Body of pancreas (tissue), 4 donors: Measurements from ENCODE around the gene FIG4. TPM values are rescaled to one million over a fixed set of nuclear protein-coding genes. Genes with fewer than 3 reads are reported as not detected.

Source experiments
- ATAC-seq: fragments of 150-250 bp; one replicate; pipeline ENCODE4 v1.9.1; 2016
- DNase-seq, 4 donors: peaks; one replicate each; pipeline ENCODE4 v3.0.0-alpha.2; 2019
- H3K27ac ChIP-seq, 4 donors: fragments of 200-600 bp; sonication (generic); 1 replicate in 3 of 4; 2 replicates in 1 of 4; pipeline versions ENCODE4 v1.5.1 to v1.6.1; 2016 to 2019; ENCODE audit warnings: mild to moderate bottlenecking in 1 of 4, mixed read lengths in 1 of 4, moderate library complexity in 1 of 4
- H3K27me3 ChIP-seq, 2 donors: fragments of 200-600 bp; sonication (generic); one replicate each; pipeline ENCODE4 v1.6.0; 2016; ENCODE audit warnings: mild to moderate bottlenecking in 1 of 2
- H3K36me3 ChIP-seq, 2 donors: fragments of 200-600 bp; sonication (generic); replicated peaks in 1 of 2; 2 replicates each; pipeline ENCODE4 v1.5.1; 2016; ENCODE audit warnings: low read depth in 2 of 2; ENCODE audit not compliant: insufficient read depth in 1 of 2
- H3K4me1 ChIP-seq: fragments of 200-600 bp; sonication (generic); one replicate; pipeline ENCODE4 v1.6.0; 2016
- H3K4me3 ChIP-seq, 2 donors: fragments of 200-600 bp; sonication (generic); 1 replicate in 1 of 2; 2 replicates in 1 of 2; pipeline ENCODE4 v1.5.1; 2016 to 2019
- H3K9me3 ChIP-seq, 3 donors: fragments of 200-600 bp; sonication (generic); 1 replicate in 2 of 3; 2 replicates in 1 of 3; pipeline ENCODE4 v1.5.1; 2016
- POLR2A ChIP-seq, 3 donors: fragments of 450-650 bp; IDR thresholded peaks; one replicate each; pipeline ENCODE4 v1.6.1; 2016; ENCODE audit warnings: antibody characterized with exemption in 3 of 3, mild to moderate bottlenecking in 2 of 3
- WGBS, 2 donors: methylation state at CpG; one replicate each; pipeline ENCODE4 v1.1.5; 2017; 5-methylcytosine and 5-hydroxymethylcytosine counted together
- intact Hi-C: fragments of 100-400 bp; cut with DNase I; formaldehyde crosslinking; loops from one replicate; pipeline ENCODE4 v1.15.1; 2023
- total RNA-seq, 2 donors: library from RNA; depleted of rRNA; stranded (reverse); fragments of >200 nt; gene quantifications; one replicate each; pipeline ENCODE4 v1.1.0, GENCODE V29; 2016
- TF ChIP-seq, protein P1 (sequence below), 7 experiments: fragments of 450-650 bp in 4 of 7; fragments of 200-600 bp in 3 of 7; sonication (generic) in 3 of 7; IDR thresholded peaks; one replicate each; pipeline ENCODE4 v1.5.1; 2016 to 2019; ENCODE audit warnings: antibody characterized with exemption in 7 of 7

FIG4 gene
- total RNA-seq, 2 donors from 2014 or later: 9.3 to 24.7 TPM

DNA sequence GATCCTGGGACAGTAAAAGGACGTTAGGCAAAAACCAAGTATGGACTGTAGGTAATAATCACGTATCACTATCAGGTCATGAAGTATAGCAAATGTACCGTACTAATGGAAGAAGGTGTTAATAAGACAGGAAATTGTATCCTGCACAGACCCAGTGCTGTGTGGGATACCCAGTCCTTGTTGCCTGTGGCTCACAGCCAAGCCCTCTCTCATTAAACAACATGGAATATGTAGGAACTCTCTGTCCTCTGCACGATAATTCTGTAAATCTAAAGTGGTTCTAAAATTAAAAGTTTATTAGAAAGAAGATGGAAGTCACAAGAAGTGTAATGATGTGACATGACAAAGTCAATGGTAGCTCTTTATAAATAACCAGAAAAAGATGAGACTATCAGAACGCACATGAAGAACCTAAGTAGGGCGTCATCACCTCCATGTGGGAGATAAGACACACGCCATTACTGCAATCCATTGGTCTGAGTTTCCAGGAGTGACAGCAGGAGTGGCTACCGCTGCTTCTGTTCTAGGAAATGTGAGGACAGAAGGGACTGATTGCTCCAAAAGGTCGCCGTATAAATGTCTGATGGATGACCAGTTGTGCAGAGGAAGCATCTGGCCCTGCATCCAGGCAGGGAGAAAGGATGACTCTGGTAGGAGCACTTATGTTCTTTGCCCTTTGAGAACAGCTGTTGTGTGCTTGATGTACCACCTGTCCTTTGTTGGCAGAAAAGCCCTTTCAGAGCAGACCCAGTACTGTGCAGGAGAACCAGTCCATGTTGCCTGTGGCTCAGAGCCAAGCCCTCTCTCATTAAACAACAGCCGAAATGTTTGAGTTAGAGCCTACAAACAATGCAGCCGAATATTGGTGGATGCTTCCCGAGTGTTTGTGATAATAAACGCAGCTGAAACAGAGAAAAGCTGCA, 125.6 kb downstream of the FIG4 start:
- no peaks in the 10 kb centered on the region for H3K9me3 ChIP-seq
- ATAC-seq (peak; percentile 27), DNase-seq (peak in 3 of 4 donors; percentile 25 to 47 (median 38))
- H3K4me1 ChIP-seq: no peaks in the 10 kb centered on the region
- no peaks in the 10 kb centered on the region for H3K27me3 ChIP-seq
- H3K36me3 ChIP-seq: no peaks in the 10 kb centered on the region
- intact Hi-C loops: no loop called here
- no peak for TF ChIP-seq POLR2A (IDR thresholded peaks at IDR 0.05)
- TF ChIP-seq, protein P1, sequence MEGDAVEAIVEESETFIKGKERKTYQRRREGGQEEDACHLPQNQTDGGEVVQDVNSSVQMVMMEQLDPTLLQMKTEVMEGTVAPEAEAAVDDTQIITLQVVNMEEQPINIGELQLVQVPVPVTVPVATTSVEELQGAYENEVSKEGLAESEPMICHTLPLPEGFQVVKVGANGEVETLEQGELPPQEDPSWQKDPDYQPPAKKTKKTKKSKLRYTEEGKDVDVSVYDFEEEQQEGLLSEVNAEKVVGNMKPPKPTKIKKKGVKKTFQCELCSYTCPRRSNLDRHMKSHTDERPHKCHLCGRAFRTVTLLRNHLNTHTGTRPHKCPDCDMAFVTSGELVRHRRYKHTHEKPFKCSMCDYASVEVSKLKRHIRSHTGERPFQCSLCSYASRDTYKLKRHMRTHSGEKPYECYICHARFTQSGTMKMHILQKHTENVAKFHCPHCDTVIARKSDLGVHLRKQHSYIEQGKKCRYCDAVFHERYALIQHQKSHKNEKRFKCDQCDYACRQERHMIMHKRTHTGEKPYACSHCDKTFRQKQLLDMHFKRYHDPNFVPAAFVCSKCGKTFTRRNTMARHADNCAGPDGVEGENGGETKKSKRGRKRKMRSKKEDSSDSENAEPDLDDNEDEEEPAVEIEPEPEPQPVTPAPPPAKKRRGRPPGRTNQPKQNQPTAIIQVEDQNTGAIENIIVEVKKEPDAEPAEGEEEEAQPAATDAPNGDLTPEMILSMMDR (IDR thresholded peaks at IDR 0.05): no peak
- H3K4me3 ChIP-seq: no peak overlapping the region
- no peak overlapping the region for H3K27ac ChIP-seq
- 72 to 80% methylated on average over 12 to 14 of the region's 14 CpGs for WGBS, 2 donors

DNA sequence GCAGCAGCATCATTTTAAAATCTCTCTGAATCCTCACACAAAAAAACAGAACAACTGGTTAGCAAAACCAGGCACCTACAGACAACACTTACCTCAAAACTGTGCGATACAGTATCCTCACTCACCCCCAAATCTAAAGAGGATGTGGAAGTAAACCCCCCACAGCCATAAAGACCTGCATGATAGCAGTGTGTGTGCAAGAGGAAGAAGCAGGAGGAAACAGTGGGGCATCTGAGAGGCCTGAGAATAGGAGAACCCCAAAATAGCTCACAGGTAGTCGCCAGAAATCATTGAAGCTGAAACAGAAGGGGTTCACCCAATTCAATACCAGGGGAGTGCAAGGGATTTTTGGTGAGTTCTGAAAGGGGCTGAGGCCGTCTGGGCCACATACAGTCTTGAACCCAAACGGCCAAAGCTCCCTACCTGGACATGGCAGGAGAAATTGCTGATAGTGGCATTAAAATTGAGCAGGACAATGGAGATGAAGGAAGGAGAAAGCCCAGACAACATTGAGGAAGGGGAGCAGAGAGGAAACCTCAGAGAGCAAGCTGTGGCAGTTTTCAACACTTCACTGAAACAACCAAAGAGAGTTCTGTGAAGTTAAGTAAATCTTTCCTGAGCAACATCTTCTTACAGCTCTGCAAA, 129.7 kb downstream of the FIG4 start:
- ATAC-seq (no peak), DNase-seq (no peak)
- whole genome bisulfite sequencing, 2 donors: 85 to 95% methylated on average over 4 of the region's 4 CpGs
- H3K27ac ChIP-seq: no peak overlapping the region
- H3K36me3 ChIP-seq: no peaks in the 10 kb centered on the region
- intact Hi-C loops: no loop called here
- no peak for TF ChIP-seq POLR2A (IDR thresholded peaks at IDR 0.05)
- TF ChIP-seq, protein P1 (IDR thresholded peaks at IDR 0.05): no peak
- H3K9me3 ChIP-seq: no peaks in the 10 kb centered on the region
- no peaks in the 10 kb centered on the region for H3K27me3 ChIP-seq
- no peaks in the 10 kb centered on the region for H3K4me1 ChIP-seq
- no peak overlapping the region for H3K4me3 ChIP-seq

DNA sequence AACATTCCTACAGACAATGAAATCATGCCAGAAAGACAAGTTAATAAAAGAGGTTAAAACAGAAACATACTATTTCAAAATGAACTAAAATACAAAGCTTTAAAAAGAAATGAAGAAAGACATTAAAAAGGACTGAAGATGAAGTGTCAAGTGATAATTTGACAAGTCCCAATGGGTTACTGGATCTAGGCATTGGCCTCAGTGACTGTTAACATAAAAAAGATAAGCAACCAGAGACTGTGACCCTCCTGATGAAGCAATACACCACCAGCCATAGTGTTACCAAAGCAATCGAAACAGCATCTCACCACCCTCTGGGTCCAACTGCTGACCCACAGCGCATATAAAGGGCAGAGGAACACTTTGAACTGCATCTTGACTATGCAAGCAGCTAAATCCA, 130.3 kb downstream of the FIG4 start:
- intact Hi-C loops: no loop called here
- H3K4me3 ChIP-seq: no peak overlapping the region
- no peaks in the 10 kb centered on the region for H3K36me3 ChIP-seq
- H3K27me3 ChIP-seq: no peaks in the 10 kb centered on the region
- TF ChIP-seq POLR2A (IDR thresholded peaks at IDR 0.05): no peak
- TF ChIP-seq, protein P1 (IDR thresholded peaks at IDR 0.05): no peak
- no peaks in the 10 kb centered on the region for H3K4me1 ChIP-seq
- no peaks in the 10 kb centered on the region for H3K9me3 ChIP-seq
- WGBS, 2 donors: 83 to 91% methylated on average over 2 of the region's 2 CpGs
- DNase-seq (no peak), ATAC-seq (no peak)
- no peak overlapping the region for H3K27ac ChIP-seq

DNA sequence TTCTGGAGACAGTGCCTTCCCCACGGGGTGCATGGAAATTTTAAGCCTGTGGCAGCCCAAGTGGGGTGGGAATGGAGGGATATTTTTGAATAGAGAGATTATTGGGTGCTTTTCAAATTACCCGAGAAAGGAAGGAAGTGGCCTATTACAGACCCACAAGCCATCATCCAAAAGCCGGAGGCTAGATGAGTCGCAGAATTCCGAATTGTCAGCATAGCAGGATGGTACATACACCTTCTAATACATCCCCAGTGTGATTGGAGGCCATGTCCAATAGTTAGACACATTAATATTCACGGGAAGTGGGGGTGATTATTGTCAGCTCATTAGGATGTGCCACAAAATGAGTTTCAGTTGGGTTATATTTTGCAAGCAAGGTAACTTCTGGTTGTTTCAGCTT, 133.0 kb downstream of the FIG4 start:
- ATAC-seq (no peak), DNase-seq (no peak)
- Histone ChIP-seq H3K4me3 (no peak overlapping the region), H3K4me1 (no peaks in the 10 kb centered on the region), H3K27me3 (no peaks in the 10 kb centered on the region), H3K36me3 (no peaks in the 10 kb centered on the region), H3K9me3 (no peaks in the 10 kb centered on the region), H3K27ac (no peak overlapping the region)
- no peak for TF ChIP-seq POLR2A (IDR thresholded peaks at IDR 0.05)
- TF ChIP-seq, protein P1 (IDR thresholded peaks at IDR 0.05): no peak
- 71 to 91% methylated on average over 6 of the region's 6 CpGs for WGBS, 2 donors
- intact Hi-C loops: no loop called here
